Sigmoid colon (tissue), 7 donors: ENCODE measurements around the gene SKI. TPM values are rescaled to one million over a fixed set of nuclear protein-coding genes. Genes with fewer than 3 reads are reported as not detected.

Experiments
- DNase-seq: peaks from one replicate; pipeline ENCODE4 v3.0.0-alpha.2; 2019
- H3K27ac ChIP-seq, 4 donors: fragments of 200-600 bp; sonication (generic); one replicate each; pipeline ENCODE4 v1.5.1; 2016 to 2019; ENCODE audit warnings: mild to moderate bottlenecking in 1 of 4
- H3K27me3 ChIP-seq, 3 donors: fragments of 200-600 bp; sonication (generic); one replicate each; pipeline ENCODE4 v1.5.1; 2019; ENCODE audit warnings: mild to moderate bottlenecking in 1 of 3
- H3K36me3 ChIP-seq, 4 donors: fragments of 200-600 bp; sonication (generic); one replicate each; pipeline ENCODE4 v1.5.1; 2016 to 2019
- H3K4me1 ChIP-seq, 4 donors: fragments of 200-600 bp; sonication (generic); one replicate each; pipeline ENCODE4 v1.5.1; 2017 to 2019
- H3K4me3 ChIP-seq, 4 donors: fragments of 200-600 bp; sonication (generic); one replicate each; pipeline ENCODE4 v1.5.1; 2017 to 2019; ENCODE audit warnings: mild to moderate bottlenecking in 2 of 4, moderate library complexity in 1 of 4
- H3K9me3 ChIP-seq, 4 donors: fragments of 200-600 bp in 3 of 4; sonication (generic) in 3 of 4; one replicate each; pipeline versions ENCODE4 v1.5.1 to v1.6.1; 2013 to 2019
- EP300 ChIP-seq, 4 donors: sonication (generic); formaldehyde crosslinking; IDR thresholded peaks; one replicate each; pipeline ENCODE4 v1.6.1; 2017; ENCODE audit warnings: antibody characterized with exemption in 4 of 4
- POLR2A ChIP-seq, 2 donors: fragments of 450-650 bp; IDR thresholded peaks; one replicate each; pipeline ENCODE4 v1.6.1; 2016; ENCODE audit warnings: antibody characterized with exemption in 2 of 2, mild to moderate bottlenecking in 2 of 2, moderate library complexity in 2 of 2
- POLR2AphosphoS5 ChIP-seq, 4 donors: sonication (generic); formaldehyde crosslinking; IDR thresholded peaks; one replicate each; pipeline ENCODE4 v1.6.1; 2017; ENCODE audit warnings: antibody characterized with exemption in 4 of 4
- WGBS, 2 donors: extraction: QIAGEN DNeasy Blood & Tissue Kit; methylation state at CpG; one replicate each; pipeline ENCODE4 v1.1.7; 2013; 5-methylcytosine and 5-hydroxymethylcytosine counted together
- intact Hi-C: fragments of 100-400 bp; cut with DNase I; formaldehyde crosslinking; loops from one replicate; pipeline ENCODE4 v1.15.1; 2023
- polyA plus RNA-seq, 3 donors: library from polyadenylated mRNA; stranded (reverse); fragments of 200-250 nt; gene quantifications; one replicate each; pipeline ENCODE4 v1.2.3, GENCODE V29; 2013
- total RNA-seq, 4 donors: library from RNA; depleted of rRNA; stranded (reverse); fragments of >200 nt; gene quantifications; one replicate each; pipeline ENCODE4 v1.1.0, GENCODE V29; 2016
- TF ChIP-seq, protein P1 (sequence below), 4 experiments: fragments of 450-650 bp in 3 of 4; fragments of 200-600 bp in 1 of 4; IDR thresholded peaks; one replicate each; pipeline ENCODE4 v1.5.1; 2016 to 2019; ENCODE audit warnings: antibody characterized with exemption in 4 of 4, mild to moderate bottlenecking in 3 of 4, moderate library complexity in 2 of 4
- donor health status: healthy with polysubstance abuse.
- donor health status: Bipolar disorder and iron deficiency.
- donor health status: healthy.

SKI gene
- total and polyA plus RNA-seq, 7 donors: 5.8 to 50.4 (median 19.3) TPM

DNA sequence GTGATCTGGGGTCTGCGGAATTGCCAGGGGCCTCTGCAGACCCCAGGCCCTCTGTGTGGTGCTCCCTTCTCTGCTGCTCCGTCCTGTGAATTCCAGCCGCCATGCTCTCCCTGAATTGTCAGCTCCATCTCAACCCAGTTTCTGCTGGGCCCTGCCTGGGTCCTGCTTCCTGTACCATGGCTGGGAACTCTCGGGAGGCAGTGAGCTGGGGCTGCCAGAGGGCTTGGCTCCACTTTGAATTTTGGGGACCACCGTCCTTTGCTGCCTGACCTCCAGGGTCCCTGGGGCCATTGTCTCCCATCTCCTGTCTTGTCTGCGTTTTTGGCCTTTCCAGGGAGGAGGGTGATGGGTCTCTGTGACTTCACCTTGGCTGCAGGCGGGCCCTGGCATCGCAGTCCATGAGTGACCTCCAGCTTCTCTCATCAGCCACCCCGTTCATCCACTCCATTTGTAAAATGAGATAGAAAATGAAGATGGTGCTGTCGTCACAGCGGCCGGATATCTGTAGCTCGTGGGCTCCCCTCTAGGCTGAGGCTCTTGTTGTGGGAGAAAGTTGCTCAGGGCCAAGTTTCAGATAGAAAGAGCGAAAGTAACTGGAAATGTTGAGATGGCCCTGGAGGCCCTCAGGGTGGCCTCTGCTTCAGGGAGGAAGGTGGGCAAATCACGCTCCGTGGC is 38.3 kb downstream of the SKI start:
- Histone ChIP-seq H3K9me3 (no peaks in the 10 kb centered on the region), H3K36me3 (no peaks in the 10 kb centered on the region), H3K4me1 (peaks cover 0 to 85% (median 80%) of the 10 kb centered on the region in 4 donors), H3K4me3 (no peak overlapping the region), H3K27me3 (no peaks in the 10 kb centered on the region), H3K27ac (peak overlapping the region in 2 of 4 donors; percentile 77 to 81)
- DNase-seq: no peak
- intact Hi-C loops: no loop called here
- 88 to 94% methylated on average over 16 of the region's 16 CpGs for WGBS, 2 donors
- TF ChIP-seq POLR2A (IDR thresholded peaks at IDR 0.05): no peak
- TF ChIP-seq EP300 (IDR thresholded peaks at IDR 0.05): no peak
- TF ChIP-seq POLR2AphosphoS5 (IDR thresholded peaks at IDR 0.05): no peak
- TF ChIP-seq, protein P1, sequence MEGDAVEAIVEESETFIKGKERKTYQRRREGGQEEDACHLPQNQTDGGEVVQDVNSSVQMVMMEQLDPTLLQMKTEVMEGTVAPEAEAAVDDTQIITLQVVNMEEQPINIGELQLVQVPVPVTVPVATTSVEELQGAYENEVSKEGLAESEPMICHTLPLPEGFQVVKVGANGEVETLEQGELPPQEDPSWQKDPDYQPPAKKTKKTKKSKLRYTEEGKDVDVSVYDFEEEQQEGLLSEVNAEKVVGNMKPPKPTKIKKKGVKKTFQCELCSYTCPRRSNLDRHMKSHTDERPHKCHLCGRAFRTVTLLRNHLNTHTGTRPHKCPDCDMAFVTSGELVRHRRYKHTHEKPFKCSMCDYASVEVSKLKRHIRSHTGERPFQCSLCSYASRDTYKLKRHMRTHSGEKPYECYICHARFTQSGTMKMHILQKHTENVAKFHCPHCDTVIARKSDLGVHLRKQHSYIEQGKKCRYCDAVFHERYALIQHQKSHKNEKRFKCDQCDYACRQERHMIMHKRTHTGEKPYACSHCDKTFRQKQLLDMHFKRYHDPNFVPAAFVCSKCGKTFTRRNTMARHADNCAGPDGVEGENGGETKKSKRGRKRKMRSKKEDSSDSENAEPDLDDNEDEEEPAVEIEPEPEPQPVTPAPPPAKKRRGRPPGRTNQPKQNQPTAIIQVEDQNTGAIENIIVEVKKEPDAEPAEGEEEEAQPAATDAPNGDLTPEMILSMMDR (IDR thresholded peaks at IDR 0.05): no peak

DNA sequence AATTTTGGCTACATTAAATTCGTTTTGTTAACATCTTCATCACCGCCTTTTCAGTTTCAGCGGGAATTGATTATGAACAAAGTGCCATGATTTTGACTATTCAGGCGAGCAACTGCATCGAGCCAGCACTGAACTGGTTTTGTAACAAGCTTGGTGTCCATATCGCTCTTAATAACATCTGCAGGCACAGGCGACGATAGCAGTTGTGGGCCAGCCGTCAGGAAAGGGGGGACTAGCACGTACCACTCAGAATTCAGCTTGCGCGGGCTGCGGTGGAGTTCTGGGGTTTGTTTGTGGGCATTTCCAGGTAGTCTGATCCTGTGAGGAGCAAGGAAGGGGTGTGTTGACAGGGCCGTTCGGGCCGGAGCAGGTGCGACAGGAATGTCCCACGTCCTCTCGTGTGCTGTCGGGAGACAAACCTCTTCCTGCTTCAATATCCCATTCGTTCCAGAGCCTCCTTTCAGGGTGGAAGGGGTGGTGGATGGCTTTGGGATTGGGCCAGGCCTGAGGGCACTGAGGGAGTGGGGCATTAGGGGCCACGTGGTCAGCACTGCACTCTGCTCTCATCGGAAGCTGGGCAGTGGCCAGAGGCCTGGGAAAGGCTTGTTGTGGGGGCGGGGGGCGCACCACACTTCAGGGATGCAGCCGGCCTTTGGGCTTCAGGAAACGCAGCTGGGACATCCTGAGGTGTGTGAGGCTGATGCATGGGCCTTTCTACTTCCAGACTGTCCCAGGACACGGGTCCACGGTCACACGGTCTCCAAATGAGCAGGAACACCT is 39.1 kb downstream of the SKI start:
- H3K27me3 ChIP-seq: no peaks in the 10 kb centered on the region
- intact Hi-C loops: no loop called here
- TF ChIP-seq, protein P1 (IDR thresholded peaks at IDR 0.05): no peak
- no peak for TF ChIP-seq EP300 (IDR thresholded peaks at IDR 0.05)
- TF ChIP-seq POLR2A (IDR thresholded peaks at IDR 0.05): no peak
- no peak for TF ChIP-seq POLR2AphosphoS5 (IDR thresholded peaks at IDR 0.05)
- H3K36me3 ChIP-seq: no peaks in the 10 kb centered on the region
- no peak for DNase-seq
- no peaks in the 10 kb centered on the region for H3K9me3 ChIP-seq
- H3K4me3 ChIP-seq: no peak overlapping the region
- WGBS, 2 donors: 87% methylated on average over 30 of the region's 30 CpGs
- peaks cover 0 to 93% (median 84%) of the 10 kb centered on the region in 4 donors for H3K4me1 ChIP-seq
- H3K27ac ChIP-seq: peak overlapping the region in 2 of 4 donors; percentile 77 to 81

DNA sequence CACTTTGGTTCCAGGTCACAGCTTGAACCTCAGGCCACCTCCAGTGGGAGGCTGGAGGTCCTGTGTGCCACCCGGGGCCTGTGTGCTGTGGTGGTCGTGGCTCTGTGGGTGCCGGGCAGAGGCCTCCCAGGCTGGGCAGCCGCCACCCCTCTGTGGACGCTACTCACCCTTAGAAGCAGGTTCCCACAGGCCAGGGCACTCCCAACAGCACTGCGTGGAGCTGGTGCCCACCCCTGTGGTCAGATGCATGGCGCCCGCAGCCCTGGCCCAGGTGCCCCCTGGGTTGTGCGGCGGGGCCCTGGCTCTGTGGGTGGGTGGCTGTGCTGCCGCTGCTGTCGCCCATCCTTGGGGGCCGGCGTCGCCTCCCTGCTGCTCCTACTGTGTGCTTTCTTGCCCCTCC is 39.7 kb downstream of the SKI start:
- Histone ChIP-seq H3K36me3 (no peaks in the 10 kb centered on the region), H3K4me3 (no peak overlapping the region), H3K4me1 (peaks cover 0 to 96% (median 87%) of the 10 kb centered on the region in 4 donors), H3K27ac (peak overlapping the region in 2 of 4 donors; percentile 77 to 81), H3K9me3 (no peaks in the 10 kb centered on the region), H3K27me3 (no peaks in the 10 kb centered on the region)
- no peak for TF ChIP-seq POLR2A (IDR thresholded peaks at IDR 0.05)
- TF ChIP-seq POLR2AphosphoS5 (IDR thresholded peaks at IDR 0.05): no peak
- no peak for TF ChIP-seq EP300 (IDR thresholded peaks at IDR 0.05)
- TF ChIP-seq, protein P1 (IDR thresholded peaks at IDR 0.05): no peak
- 94 to 95% methylated on average over 15 of the region's 15 CpGs for WGBS, 2 donors
- no peak for DNase-seq
- intact Hi-C loops: no loop called here

DNA sequence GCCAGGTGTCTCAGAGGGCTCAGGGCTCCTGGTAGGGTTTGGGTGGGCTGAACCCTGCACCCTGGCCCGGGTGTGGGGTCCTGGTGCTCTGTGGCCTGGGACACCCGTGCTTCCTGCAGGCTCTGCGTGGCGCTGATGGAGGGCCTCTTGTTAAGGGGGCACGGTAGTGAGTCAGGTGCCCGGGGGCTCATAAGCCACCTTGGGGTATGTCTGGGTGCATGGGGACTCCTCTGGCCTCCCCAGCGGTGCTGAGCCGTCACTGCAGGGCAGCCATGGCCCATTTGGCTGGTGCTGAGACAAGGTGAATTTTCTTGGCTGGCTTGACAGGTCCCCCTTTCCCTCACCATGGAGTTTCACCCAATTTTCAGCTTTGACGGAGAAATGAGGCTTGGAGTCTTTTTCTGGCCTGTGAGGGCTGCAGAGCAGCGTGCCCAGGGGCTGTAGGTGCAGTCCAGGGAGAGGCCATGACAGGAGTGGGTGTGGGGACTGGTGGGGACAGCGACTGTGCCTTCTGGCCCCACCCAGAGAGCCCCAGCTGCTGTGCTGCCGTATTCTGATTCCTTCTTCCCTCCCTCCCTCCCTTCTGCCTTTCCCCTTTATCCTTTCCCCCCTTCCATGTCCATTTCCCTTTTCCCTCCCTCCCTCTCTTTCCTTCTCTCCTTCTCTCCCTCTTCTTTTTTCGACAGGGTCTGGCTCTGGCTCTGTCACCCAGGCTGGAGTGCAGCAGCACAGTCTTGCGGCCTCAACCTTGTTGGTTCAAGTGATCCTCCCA is 40.4 kb downstream of the SKI start:
- H3K4me3 ChIP-seq: no peak overlapping the region
- H3K4me1 ChIP-seq: peaks cover 0 to 96% (median 94%) of the 10 kb centered on the region in 4 donors
- no peak for DNase-seq
- no peaks in the 10 kb centered on the region for H3K36me3 ChIP-seq
- no peaks in the 10 kb centered on the region for H3K27me3 ChIP-seq
- no peaks in the 10 kb centered on the region for H3K9me3 ChIP-seq
- WGBS, 2 donors: 85 to 86% methylated on average over 14 of the region's 14 CpGs
- intact Hi-C loops: no loop called here
- peak overlapping the region in 2 of 4 donors; percentile 77 to 81 for H3K27ac ChIP-seq
- TF ChIP-seq, protein P1 (IDR thresholded peaks at IDR 0.05): no peak
- TF ChIP-seq POLR2A (IDR thresholded peaks at IDR 0.05) (no peak), POLR2AphosphoS5 (IDR thresholded peaks at IDR 0.05) (no peak), EP300 (IDR thresholded peaks at IDR 0.05) (no peak)
